ENCODE results near the gene DOC2B. TPM values are rescaled to one million over a fixed set of nuclear protein-coding genes. Genes with fewer than 3 reads are reported as not detected.

Gene DOC2B
- total RNA-seq, 4 donors from 2014 or later, result 2.0 to 8.7 (median 5.2) TPM

DNA sequence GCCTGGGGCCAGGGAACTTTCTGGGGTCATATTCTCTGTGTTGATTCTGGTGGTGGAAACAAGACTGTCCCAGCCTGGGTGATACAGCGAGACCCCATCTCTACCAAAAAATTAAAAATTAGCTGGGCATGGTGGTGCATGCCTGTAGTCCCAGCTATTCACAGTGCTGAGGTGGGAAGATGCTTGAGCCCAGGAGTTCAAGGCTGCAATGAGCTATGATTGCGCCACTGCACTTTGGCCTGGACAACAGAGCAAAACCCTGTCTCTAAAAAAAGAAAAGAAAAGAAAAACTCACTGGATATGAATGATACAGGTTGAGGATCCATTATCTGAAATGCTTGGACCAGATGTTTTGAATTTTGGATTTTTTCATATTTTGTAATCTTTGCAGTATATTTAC is 30.4 kb downstream of the DOC2B start:
- peak in 1 of 2 donors; percentile 36 for DNase-seq (ENCODE audit: low spot score in 2 of 2)
- TF ChIP-seq POLR2A (IDR thresholded peaks at IDR 0.05), result no peak
- TF ChIP-seq, protein P1, sequence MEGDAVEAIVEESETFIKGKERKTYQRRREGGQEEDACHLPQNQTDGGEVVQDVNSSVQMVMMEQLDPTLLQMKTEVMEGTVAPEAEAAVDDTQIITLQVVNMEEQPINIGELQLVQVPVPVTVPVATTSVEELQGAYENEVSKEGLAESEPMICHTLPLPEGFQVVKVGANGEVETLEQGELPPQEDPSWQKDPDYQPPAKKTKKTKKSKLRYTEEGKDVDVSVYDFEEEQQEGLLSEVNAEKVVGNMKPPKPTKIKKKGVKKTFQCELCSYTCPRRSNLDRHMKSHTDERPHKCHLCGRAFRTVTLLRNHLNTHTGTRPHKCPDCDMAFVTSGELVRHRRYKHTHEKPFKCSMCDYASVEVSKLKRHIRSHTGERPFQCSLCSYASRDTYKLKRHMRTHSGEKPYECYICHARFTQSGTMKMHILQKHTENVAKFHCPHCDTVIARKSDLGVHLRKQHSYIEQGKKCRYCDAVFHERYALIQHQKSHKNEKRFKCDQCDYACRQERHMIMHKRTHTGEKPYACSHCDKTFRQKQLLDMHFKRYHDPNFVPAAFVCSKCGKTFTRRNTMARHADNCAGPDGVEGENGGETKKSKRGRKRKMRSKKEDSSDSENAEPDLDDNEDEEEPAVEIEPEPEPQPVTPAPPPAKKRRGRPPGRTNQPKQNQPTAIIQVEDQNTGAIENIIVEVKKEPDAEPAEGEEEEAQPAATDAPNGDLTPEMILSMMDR (IDR thresholded peaks at IDR 0.05), result no peak
- WGBS, 2 donors, result 83 to 93% methylated on average over 2 of the region's 2 CpGs
- no peak overlapping the region for H3K4me3 ChIP-seq (ENCODE audit: low read depth, poor library complexity, severe bottlenecking)
- intact Hi-C loops (cut with DNase I; ENCODE audit: low total_unique reads), result no loop called here

- peak in 1 of 2 donors; percentile 63 for DNase-seq (ENCODE audit: low spot score in 2 of 2)
- no peak overlapping the region for H3K4me3 ChIP-seq (ENCODE audit: low read depth, poor library complexity, severe bottlenecking)
- no peak for TF ChIP-seq POLR2A (IDR thresholded peaks at IDR 0.05)
- TF ChIP-seq, protein P1 (IDR thresholded peaks at IDR 0.05), result no peak
- intact Hi-C loops (cut with DNase I; ENCODE audit: low total_unique reads), result loop anchor here (5.0 kb wide), 1 partner anchor 237 kb away; no protein-coding TSS in a partner anchor
- WGBS, 2 donors, result 83 to 85% methylated on average over 9 of the region's 9 CpGs
Measured at GRCh38 chr17:149897-150584, 31.4 kb downstream of the DOC2B start.

GRCh38 chr17:149231-149630 is 32.2 kb downstream of the DOC2B start:
- TF ChIP-seq, protein P1 (IDR thresholded peaks at IDR 0.05), result no peak
- TF ChIP-seq POLR2A (IDR thresholded peaks at IDR 0.05), result no peak
- peak in 1 of 2 donors; percentile 56 for DNase-seq (ENCODE audit: low spot score in 2 of 2)
- no peak overlapping the region for H3K4me3 ChIP-seq (ENCODE audit: low read depth, poor library complexity, severe bottlenecking)
- intact Hi-C loops (cut with DNase I; ENCODE audit: low total_unique reads), result loop anchor here (5.0 kb wide), 1 partner anchor 238 kb away; no protein-coding TSS in a partner anchor
- whole genome bisulfite sequencing, 2 donors, result 91 to 95% methylated on average over 7 of the region's 7 CpGs

DNA sequence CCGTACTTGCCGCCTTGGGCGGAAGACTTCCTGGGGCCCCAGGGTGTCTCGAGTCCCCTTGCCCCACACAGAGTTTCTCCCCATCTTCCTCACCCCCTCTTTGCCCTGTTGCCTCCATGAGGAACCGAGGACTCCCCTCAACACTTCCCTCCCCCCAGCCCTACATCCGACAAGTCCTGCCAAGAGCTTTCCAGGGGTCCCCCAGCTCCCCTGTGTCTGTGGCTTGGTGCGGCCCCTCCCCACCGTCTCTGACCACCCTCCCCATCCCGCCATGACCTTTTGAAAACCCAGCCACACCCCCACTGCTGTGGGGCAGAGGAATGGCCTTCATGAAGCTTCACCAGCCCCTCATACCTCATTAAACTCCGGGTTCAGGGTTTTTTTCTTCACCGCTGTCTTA is 32.7 kb downstream of the DOC2B start:
- TF ChIP-seq, protein P1 (IDR thresholded peaks at IDR 0.05), result no peak
- no peak for TF ChIP-seq POLR2A (IDR thresholded peaks at IDR 0.05)
- WGBS, 2 donors, result 78 to 81% methylated on average over 10 of the region's 11 CpGs
- H3K4me3 ChIP-seq (ENCODE audit: low read depth, poor library complexity, severe bottlenecking), result no peak overlapping the region
- DNase-seq (ENCODE audit: low spot score in 2 of 2), result no peak
- intact Hi-C loops (cut with DNase I; ENCODE audit: low total_unique reads), result loop anchor here (5.0 kb wide), 1 partner anchor 239 kb away; no protein-coding TSS in a partner anchor

GRCh38 chr17:147796-148740 is 33.4 kb downstream of the DOC2B start:
- 85 to 88% methylated on average over 17 of the region's 17 CpGs for WGBS, 2 donors
- H3K4me3 ChIP-seq (ENCODE audit: low read depth, poor library complexity, severe bottlenecking), result no peak overlapping the region
- TF ChIP-seq, protein P1 (IDR thresholded peaks at IDR 0.05), result no peak
- no peak for TF ChIP-seq POLR2A (IDR thresholded peaks at IDR 0.05)
- intact Hi-C loops (cut with DNase I; ENCODE audit: low total_unique reads), result loop anchor here (5.0 kb wide), 1 partner anchor 239 kb away; no protein-coding TSS in a partner anchor
- peak in 1 of 2 donors; percentile 78 for DNase-seq (ENCODE audit: low spot score in 2 of 2)

Measured in lower leg skin (tissue), 4 donors.